Activated CD4-positive, alpha-beta T cell treated with anti-CD3 and anti-CD28 coated beads, Interleukin-2, amount 50 U/mL, for 4 hours (primary cell): ENCODE measurements around the gene SPATA46.
"Not testable (repeated sequence)": the region's sequence is repeated elsewhere in the genome, so short reads cannot be mapped to it uniquely, and the experiment has no call there.

Source experiments
- DNase-seq, 2 experiments: peaks; one replicate each; pipeline ENCODE4 v3.0.0-alpha.2; 2020

The SPATA46 gene, protein sequence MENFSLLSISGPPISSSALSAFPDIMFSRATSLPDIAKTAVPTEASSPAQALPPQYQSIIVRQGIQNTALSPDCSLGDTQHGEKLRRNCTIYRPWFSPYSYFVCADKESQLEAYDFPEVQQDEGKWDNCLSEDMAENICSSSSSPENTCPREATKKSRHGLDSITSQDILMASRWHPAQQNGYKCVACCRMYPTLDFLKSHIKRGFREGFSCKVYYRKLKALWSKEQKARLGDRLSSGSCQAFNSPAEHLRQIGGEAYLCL

GRCh38 chr1:162376691-162377090 lies at the start of gene SPATA46:
Gene SPATA46, minus strand, starts transcription at chr1:162376854. Its CDS starts 64 bp downstream, at chr1:162376790.
- no peak for DNase-seq

DNA sequence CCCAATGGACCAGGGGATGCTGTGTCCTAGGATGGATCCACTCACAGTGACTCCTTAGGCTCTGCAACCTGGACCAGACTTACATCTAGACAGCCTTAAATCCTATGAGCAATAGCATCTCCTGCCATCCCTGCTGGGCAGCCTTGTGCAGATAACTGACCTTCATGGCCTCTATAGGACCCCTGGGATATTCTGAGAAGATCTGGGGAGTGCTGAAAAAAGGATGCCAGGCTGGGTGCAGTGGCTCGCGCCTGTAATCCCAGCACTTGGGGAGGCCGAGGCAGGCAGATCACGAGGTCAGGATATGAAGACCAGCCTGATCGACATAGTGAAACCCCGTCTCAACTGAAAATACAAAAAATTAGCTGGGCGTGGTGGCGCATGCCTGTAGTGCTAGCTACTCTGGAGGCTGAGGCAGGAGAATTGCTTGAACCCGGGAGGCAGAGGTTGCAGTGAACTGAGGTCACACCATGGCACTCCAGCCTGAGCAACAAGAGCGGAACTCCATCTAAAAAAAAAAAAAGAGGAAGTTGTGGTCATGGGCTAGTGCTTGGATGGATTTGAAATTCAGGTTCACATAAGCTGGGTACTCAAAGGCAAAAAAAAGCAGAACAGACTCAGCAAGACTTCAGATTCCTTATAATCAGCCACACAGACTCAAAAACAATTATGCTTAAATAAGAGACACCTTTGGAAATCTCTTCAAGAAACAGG lies 46.2 kb upstream of the SPATA46 start:
- DNase-seq, result no peak

DNA sequence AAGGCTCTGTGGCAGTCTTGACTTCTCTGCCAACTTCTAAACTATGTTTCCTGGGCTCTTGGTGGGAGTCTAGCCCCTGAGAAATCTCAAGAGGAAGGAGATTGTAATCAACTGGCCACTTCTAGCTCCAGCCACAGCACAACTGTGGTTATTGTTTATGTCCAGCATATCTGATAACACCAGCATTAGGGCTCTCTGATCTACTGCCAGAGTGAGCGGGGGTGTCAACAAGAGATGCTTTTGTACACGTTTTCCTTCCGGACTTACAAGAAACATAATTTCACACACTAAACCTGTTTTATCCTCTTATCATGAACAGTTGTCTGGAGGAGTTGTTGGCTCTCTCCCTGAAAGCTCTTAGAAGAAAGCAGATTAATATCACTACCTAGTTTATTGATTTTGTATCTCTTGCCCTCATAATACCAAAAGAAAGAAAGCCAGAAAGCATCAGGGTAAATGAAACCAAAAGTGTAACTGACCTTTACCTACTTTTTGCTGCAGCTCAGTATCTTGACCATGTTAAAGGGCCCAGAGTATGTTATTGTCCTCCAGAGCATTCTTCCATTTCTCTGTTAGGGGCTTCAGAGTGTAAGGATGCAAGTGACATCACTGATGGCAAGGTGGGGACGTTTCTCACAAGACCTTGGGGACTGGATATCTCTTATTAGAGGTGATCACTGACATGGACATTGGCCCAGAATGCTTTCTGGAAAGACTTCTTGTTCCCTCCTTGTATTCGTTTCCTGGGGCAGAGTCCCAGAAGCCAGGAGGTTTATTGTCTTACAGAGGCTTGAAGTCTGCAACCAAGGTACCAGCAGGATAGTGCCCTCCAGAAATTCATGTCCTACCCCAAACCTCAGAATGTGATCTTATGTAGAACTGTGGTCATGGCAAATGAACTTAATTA lies 44.9 kb upstream of the SPATA46 start:
- no peak for DNase-seq

GRCh38 chr1:162420120-162420519 lies 43.5 kb upstream of the SPATA46 start:
- no peak for DNase-seq

DNA sequence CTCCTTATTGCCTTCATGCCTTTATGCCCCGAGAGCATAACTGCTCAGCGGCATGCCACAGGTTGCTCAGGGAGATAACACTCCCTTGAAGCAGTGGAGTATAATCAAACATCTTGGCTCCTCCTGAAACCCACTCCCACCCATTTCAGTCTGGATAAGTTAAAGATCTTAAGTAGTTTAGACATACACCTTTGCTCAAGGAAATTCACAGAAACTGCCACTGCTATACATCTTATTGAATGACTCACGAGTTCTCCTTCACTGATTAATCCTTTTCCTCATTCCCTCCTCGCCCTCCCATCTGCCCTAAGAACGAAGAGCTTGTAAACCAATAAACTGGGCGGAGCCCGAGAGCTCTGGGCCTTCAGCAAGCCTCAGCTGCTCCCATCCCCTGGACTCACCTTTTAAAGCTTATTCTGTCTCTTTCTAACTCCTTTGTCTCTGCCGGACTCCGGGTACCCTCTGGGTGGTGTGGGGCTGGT lies 42.8 kb upstream of the SPATA46 start:
- DNase-seq, result not testable (repeated sequence)

DNA sequence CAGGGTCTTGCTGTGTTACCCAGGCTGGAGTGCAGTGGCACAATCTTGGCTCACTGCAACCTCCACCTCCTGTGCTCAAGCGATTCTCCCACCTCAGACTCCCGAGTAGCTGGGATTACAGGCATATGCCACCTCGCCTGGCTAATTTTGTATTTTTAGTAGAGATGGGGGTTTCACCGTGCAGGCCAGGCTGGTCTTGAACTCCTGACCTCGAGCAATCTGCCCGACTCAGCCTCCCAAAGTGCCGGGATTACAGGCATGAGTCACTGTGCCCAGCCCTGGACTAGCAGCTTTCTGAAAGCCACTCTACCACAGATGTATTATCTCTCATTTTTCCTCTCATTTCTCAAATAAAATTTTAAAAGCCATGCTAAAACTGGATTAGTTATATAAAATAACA lies 41.9 kb upstream of the SPATA46 start:
- not testable (repeated sequence) for DNase-seq

DNA sequence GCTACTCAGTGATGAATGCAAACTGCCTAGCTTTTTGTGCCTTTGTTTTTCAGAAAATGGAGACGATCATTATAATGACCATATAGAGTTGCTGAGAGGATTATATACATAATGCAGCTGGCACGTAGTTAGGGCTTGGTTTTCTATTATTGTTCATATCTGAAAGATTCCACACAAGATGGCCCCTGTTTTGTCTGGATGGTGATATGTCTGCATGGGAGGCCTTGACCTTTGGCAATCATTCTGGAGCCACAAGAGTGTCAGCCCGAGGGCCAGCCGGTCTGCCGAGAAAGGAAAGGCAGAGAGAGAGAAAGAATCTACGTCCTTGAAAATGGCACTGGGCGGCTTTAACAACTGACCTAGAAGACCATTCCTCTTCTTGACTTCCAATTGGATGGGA lies 41.0 kb upstream of the SPATA46 start:
- no peak for DNase-seq

GRCh38 chr1:162416909-162417308 lies 40.3 kb upstream of the SPATA46 start:
- no peak for DNase-seq

- no peak for DNase-seq
These were observed 39.6 kb upstream of the SPATA46 start for GRCh38 chr1:162416215-162416614.

DNA sequence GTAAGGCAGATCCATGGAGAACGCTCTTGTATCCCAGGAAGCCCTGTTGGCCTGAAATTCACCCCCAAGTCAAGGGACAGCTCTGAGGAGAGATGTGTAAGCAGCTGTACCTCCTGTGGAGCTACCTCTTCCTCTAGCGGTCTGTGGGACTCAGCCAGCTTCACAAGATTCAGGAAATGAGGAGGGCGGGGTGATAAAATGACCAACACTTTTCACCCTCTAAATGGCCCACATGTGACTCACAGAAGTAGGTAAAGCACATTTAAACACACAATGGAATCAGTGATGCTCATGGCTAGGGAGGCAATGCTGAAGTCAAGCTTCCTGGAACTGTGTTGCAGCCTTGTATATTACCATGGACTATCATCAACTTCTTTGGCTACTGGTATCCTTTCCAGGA lies 35.3 kb upstream of the SPATA46 start, which contains the start of gene SH2D1B:
Gene SH2D1B (minus strand): TSS at position 135 of the 400 bp plus-strand sequence. CDS start 120 bp downstream, at position 15.
- DNase-seq, result no peak

- no peak for DNase-seq
These were observed 30.9 kb upstream of the SPATA46 start for GRCh38 chr1:162407539-162407938.

- DNase-seq, result no peak
These were observed 30.2 kb upstream of the SPATA46 start for GRCh38 chr1:162406811-162407210.

DNA sequence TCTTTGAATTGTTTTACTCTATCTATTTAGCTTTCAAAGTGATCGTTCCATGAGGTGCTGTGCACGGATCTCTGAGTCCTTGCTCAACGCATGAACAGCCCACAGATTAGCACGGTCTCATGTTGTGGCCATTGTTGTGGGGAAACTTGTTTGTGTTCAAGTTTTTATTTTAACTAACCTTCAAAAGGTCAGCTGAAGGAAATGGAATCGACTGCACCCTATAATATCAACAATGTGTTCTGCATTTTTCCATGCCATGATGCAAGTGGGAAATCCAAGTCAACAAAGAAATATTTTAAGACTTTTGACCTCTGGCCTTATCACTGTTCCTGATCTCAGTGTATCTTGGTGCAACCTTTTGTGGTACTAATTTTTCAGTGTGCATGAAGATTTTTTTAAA lies 29.1 kb upstream of the SPATA46 start:
- DNase-seq, result no peak

GRCh38 chr1:162404550-162405160 lies 28.0 kb upstream of the SPATA46 start:
- DNase-seq, result no peak

GRCh38 chr1:162400790-162401355 lies 24.2 kb upstream of the SPATA46 start:
- no peak for DNase-seq

DNA sequence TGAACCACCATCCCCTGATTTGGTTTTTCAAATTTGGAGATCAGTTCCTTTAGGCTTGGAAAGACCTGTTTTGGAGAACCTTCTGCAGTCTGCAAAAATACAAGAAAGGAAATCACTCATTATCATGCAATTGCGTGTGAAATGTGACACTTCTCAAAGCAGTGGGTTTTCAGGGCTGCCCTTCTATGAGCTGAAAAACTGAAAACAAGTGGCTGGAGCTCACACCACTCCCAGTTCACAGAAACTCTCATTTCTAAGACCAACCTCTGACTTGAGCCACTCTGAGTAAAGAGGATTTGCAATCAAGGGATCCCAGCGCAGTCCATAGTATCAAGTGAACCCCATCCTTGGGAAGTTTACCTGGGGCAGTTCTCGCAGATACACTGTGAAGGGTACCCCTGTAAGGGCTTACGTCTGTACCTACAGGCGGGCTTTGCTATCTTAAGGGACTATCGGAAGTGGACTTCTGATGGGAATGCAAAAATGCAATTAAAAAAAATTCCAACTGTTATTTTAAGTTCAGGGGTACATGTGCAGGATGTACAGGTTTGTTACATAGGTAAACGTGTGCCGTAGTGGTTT lies 22.4 kb upstream of the SPATA46 start:
- no peak for DNase-seq

DNA sequence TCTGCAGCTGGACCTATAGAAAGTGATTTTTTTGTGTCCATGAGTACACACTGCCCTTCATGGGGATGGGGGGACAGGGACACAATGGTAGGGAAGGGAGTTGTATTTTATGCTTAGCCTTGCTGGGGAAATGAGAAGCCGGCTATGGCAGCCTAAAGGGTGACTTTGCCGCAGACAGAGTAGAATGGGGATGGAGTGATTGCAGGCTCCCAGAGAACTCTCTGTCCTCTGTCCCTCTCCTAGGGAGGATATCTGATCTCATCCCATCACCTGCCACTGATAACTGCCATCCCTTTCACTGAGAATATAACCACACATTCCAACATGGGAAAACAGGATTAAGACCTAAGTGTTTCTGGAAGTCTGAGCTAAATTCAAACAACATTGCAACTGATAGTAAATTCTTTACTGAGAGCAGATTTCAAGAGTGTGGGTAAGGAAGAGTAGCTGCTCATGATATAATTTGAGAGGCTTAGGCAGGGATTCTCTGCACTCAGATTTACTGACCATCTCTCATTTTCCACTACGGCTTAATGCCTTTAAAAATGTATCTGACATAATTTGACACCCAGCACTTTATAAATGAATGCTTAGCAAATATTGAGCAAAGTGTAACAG lies 21.4 kb upstream of the SPATA46 start:
- DNase-seq, result no peak

DNA sequence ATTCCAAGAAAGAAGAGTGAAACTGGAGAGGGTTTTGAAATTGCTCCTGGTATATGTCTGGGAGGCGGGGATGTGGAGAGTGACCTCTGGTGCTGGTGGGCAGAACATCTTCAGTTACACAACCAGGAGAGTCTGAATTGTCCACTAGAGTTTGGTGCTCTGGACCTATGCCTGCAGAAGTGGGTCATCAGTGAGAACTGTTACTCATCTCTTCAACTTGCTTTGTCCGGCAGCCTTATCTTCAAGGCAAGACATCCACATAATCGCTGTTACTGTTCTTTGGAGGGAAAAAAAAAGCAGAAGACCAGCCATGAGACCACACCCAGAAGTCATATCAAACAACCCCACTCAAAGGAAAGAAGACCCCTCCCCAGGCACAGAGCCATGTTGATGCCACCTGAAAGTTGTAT lies 20.4 kb upstream of the SPATA46 start:
- no peak for DNase-seq

GRCh38 chr1:162396201-162396906 lies 19.7 kb upstream of the SPATA46 start:
- DNase-seq, result no peak

DNA sequence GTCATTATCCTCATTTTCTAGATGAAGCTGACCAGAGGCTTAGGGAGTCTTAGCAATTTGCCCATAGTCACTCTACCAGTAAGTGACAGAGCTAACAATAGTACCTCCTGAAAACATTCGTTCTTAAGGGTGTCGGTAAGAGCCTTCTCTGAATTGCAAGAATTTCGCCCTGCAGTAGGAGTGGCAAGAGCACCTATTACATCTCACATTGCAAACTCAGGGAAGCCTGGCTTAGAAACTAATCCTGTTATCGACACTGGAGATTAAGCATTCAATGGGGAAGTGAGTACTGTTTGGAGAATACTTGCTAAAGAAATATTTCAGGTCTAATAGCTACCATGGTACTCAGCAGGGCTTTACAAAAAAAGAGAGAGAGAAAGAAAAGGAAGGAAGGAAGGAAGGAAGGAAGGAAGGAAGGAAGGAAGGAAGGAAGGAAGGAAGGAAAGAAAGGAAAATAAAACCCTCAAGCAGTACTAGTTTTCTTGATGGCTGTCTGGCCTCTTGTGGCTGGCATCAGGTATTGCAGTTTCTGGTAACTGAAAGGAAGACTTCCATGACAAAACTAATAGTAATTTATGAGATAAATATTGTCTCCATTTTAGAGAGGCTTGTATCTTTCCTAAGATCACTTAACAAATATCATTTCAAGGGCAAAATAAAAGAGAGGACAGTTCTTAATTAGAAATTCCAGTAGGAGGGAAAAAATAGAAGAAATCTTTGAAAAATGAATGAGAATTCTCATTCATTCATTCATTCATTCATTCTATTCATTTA lies 15.3 kb upstream of the SPATA46 start:
- no peak for DNase-seq
